Tibial nerve (tissue), 3 donors: ENCODE results near the gene CDCP2.

ENCODE experiments used
- CTCF ChIP-seq, 5 experiments: fragments of 200-600 bp in 3 of 5; fragments of 450-650 bp in 2 of 5; sonication (generic) in 3 of 5; IDR thresholded peaks; one replicate each; pipeline ENCODE4 v1.5.1; 2016 to 2019; ENCODE audit warnings: antibody characterized with exemption in 5 of 5, mild to moderate bottlenecking in 3 of 5, moderate library complexity in 2 of 5
- POLR2A ChIP-seq, 2 donors: fragments of 450-650 bp; IDR thresholded peaks; one replicate each; pipeline ENCODE4 v1.6.1; 2017; ENCODE audit warnings: antibody characterized with exemption in 2 of 2, mild to moderate bottlenecking in 2 of 2, moderate library complexity in 2 of 2

- TF ChIP-seq POLR2A (IDR thresholded peaks at IDR 0.05), result no peak
- no peak for TF ChIP-seq CTCF (IDR thresholded peaks at IDR 0.05)
These were observed 21.3 kb upstream of the CDCP2 start for GRCh38 chr1:54174106-54174505.
